Umbilical cord (tissue), 2 donors: Measurements from ENCODE around the gene HAUS2. TPM values are rescaled to one million over a fixed set of nuclear protein-coding genes. Genes with fewer than 3 reads are reported as not detected.

Experiments
- DNase-seq: peaks from one replicate; pipeline ENCODE4 v3.0.0-alpha.2; 2015; ENCODE audit warnings: low spot score
- total RNA-seq: library from RNA; depleted of rRNA; stranded (reverse); fragments of >200 nt; gene quantifications from one replicate; pipeline ENCODE4 v1.2.3, GENCODE V29; 2014; ENCODE audit warnings: low replicate concordance; ENCODE audit not compliant: insufficient read depth

The HAUS2 gene
- total RNA-seq, 1 donor from 2014 or later = 52.7 TPM

DNA sequence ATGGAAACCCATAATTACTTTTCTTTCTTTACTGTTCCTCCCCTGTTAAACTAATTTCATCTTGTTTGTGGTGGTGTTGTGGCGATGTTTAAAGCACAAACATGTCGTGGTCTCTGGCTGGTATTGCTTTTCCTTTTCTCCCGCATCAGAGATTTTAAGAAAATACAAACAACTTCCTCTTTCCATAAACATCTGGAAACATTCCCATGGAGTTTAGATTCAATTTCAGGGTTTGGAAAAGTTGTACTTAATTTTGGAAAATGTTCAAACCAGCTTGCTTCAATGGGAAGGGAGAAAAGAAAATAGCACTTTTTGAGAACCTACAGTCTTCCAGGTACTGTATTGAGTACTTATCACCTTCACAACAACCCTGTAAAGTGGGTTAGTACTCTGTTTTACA, 57.2 kb downstream of the HAUS2 start:
- no peak for DNase-seq

DNA sequence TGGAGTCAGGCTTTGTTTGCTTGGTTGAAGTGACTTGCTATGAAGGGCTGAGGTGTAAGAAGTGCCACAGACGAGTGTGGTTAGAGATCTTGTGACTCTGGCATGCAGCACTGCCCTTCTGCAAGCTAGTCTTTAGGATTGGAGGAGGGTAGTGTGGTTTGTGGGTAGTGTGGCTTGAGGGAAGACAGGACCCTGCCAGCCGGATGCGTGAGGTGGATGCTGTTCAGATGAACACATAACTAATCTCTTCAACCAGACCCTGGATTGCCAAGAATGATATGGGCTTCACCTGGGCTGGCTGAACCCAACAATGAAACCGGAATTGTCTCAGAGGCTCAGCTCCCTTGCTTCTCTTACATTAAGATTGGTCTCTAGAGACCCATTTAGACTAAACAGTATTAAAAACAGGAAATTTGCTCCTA, 59.5 kb downstream of the HAUS2 start:
- no peak for DNase-seq

DNA sequence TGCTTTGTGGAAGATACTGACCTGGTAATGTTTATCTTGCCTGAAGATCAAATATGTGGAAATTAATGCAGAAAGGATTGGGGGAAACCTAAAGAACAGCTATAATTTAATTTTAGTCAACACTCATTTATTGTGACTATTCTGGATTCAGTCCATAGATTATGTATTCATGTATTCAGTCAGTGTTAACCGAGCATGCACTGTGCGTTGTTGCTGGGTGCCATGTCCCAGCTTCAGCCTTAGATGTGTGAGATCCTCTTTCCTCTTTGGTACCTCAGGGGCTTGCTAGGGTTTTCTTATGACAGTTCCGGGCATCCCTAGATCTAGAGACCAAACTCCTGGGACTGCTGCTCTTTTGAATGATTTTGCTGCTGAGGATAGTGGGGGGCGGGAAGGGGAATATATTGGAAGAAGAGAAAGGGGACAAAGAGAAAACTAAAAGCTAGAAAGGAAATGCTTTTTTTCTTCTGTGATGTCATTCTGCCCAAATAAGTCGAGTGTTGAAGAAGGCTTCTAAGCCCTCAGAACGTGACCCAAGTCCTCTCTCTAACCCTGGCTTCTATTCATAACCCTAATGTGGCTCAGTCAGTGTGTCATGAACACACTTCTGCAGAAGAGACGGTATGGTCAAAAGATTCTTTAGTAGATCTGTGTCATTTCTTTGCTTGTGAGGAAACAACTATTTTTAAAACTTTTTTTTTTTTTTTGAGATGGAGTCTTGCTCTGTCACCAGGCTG, 60.3 kb downstream of the HAUS2 start:
- no peak for DNase-seq

DNA sequence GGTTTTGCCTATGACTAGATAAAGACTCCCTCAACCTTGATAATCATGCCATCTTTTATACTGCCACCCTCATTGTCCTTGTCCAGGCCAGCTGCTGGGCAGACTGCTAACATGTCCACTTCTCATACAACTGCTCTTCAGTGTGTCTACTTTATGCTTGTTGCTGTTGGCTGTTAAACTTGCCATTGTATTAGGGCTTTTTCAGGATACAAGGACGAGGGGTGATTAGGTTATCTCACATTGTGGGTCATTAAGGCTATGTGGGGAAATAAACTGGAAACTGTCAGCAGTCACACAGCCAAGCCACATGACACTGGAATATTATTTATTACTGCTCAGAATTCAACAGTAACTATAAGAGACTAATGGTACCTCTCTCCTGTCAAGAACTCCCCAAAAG, 62.9 kb downstream of the HAUS2 start:
- DNase-seq = no peak

DNA sequence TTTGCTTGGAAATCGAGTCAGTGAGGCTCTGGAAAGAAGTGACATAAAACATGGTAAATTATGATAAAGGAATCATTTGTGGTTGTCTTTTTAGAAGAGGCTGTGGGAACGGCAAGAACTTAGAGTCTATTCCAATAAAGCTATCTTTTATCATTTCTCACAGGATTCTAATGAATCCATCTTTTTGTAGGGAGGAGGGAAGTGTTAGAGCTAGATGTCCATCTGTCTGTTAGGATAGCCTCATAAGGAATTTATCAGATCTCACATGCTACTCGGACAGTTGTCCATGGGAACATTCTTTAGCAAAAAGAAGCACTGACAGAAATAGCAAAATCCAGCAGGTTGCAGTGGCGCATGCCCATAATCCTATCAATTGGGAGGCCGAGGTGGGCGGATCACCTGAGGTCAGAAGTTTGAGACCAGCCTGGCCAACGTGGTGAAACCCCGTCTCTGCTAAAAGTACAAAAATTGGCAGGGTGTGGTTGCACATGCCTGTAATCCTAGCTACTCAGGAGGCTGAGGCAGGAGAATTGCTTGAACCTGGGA, 63.8 kb downstream of the HAUS2 start:
- DNase-seq = no peak

DNA sequence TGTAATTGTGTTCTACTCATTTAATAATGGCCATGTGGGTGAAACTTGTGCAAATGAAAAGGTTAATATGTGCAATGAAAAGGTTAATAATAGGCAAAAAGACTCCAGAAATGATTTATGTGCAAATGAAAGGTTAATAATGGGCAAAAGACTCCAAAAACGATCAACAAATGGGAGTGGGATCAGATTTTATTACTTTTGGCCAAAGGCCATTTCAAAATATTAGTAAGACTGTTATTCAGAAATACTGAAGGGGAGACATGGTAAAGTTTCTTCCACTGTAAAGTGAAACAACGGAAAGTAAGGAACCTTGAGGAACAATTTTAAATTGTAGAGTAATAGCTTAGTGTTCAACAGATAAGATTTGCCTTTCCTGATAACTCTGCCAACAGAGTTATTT, 67.5 kb downstream of the HAUS2 start:
- peak; percentile 20 for DNase-seq

Other genes starting within 250 kb of the HAUS2 start
- gene CAPN3, start 189.3 kb upstream of the HAUS2 start, total RNA-seq = 5.5 TPM
- 80.2 TPM for gene ZNF106, start 57.7 kb upstream of the HAUS2 start, total RNA-seq
- 77.5 TPM for gene SNAP23, start 53.2 kb upstream of the HAUS2 start, total RNA-seq
- 12.3 TPM for gene LRRC57, start within 50 bp of the HAUS2 start, total RNA-seq
- 20.5 TPM for gene STARD9, start 26.8 kb downstream of the HAUS2 start, total RNA-seq
- gene CDAN1, start 188.3 kb downstream of the HAUS2 start, total RNA-seq = 6.0 TPM